HG02840 (cell line): Measurements from ENCODE around the gene NUDT7.

ENCODE experiments used
- ATAC-seq: cut with Tn5 transposase; IDR thresholded peaks from one replicate; pipeline ENCODE4 v1.9.1; 2021; ENCODE audit warnings: mild to moderate bottlenecking, moderate library complexity, moderate number of reproducible peaks; ENCODE audit not compliant: unreplicated experiment, low FRiP score

NUDT7 gene

DNA sequence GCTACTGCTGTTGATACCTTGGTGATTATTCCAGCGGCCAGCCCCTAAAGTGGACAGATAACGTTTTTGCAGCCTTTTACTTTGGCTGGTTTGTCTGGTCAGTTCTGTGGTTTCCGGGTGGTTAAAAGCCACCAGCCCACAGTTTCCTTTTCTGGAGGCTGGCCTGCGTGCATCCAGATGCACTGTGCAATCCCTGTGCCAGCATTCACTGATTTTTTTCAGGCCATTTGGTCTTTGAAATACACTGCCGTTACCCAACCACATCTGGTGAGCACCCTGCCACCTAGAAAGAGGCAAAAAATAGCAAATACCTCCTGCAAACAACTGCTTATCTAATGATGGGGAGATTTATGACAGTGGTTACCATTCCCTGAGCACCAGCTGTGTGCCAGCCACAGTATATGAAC, 797 bp downstream of the NUDT7 start:
- no peak for ATAC-seq

DNA sequence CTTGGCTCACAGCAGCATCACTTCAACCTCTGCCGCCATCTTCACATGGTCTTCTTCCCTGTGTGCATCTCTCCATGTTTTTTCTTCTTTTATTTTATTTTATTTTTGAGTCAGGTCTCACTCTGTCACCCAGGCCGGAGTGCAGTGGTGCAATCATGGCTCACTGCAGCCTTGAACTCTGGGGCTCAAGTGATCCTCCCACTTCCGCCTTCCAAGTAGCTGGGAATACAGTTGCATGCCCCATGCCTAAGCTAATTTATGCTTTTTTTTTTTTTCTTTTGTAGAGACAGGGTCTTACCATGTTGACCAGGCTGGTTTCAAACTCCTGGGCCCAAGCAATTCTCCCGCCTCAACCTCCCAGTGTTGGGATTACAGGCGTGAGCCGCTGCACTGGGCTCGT, 1.9 kb downstream of the NUDT7 start:
- ATAC-seq: no peak

DNA sequence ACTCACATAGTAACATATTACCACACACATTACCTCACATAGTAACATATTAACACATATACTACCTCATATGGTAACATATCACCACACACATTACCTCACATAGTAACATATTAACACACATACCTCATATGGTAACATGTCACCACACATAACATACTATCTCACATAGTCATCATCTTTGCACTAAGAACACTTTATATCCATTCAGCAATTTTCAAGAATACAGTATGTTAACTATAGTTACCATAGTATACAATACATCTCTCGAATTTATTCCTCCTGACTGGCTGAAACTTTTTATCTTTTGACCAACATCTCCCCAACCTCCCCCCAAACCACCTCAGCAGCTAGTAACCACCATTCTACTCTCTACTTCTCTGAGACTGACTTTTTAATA, 7.6 kb downstream of the NUDT7 start:
- ATAC-seq: no peak

DNA sequence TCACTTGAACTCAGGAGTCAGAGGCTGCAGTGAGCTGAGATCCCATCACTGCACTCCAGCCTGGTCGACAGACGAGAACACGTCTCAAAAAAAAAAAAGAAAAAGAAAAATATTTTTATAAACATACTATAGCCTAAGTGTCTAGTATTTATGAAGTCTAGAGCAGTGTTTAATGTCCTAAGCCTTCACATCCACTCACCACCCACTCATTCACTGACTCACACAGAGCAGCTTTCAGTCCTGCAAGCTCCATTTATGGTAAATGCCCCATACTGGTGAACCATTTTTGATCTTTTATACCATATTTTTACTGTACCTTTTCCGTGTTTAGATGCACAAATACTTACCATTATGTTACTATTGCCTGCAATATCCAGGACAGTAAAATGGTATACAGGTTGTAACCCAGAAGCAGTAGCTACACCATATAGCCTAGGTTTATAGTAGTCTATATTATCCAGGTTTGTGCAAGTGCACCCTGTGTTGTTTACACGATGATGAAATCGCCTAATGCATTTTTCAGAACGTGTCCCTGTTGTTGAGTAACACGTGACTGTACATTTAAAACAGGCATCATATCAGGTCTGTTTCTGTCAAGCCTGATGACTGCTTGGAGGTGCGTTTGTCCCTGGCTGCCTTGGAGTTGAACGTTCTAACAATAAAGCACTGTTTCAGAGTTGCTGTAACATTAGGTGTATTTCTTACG, 10.1 kb downstream of the NUDT7 start:
- no peak for ATAC-seq

DNA sequence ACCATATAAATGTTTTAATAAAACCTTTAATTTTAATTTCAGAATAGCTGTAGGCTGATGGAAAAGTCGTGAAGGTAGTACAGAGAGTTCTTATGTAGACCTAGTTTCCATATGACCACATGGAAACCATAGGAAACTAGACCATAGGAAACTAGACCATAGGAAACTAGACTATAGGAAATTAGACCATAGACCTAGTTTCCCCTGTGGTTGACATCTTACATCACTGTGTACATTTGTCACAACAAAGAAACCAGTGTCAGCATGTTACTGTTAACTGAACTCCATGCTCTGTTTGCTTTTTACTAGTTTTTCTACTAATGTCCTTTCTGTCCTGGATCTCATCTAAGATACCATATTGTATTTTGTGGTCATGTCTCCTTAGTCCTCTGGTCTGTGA, 14.6 kb downstream of the NUDT7 start:
- peak; percentile 58 for ATAC-seq

DNA sequence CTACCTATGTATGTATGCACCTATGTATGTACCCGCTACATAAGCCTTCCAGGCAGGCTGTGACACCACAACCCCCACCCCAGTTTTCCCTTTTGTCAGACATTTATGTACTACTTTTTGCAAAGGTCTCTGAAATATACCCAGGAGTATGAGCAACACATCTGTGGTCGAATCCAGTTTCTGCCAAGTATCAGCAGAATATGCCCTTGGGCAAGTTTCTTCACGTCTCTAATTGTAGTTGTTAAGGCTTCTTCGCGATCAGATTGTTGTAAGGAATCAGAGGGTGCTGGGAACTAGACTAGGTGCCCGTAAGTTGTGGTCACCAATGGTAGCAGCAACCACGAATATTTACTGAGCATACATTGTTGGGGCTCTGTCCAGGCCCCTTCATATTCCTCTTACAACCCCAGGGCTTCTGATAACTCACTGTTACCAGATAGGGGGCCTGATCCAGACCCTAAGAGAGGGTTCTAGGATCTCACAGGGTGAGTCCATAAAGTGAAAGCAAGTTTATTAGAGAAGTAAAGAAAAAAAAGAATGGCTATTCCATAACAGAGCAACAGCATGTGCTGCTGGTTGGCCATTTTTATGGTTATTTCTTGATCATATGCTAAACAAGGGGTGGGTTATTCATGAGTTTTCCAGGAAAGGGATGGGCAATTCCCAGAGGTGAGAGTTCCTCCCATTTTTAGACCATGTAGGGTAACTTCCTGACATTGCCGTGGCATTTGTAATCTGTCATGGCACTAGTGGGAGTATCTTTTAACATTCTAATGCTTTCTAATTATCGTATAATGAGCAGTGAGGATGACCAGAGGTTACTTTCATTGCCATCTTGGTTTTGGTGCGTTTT, 16.6 kb downstream of the NUDT7 start:
- no peak for ATAC-seq

GRCh38 chr16:77739559-77739892, 17.2 kb downstream of the NUDT7 start:
- no peak for ATAC-seq

DNA sequence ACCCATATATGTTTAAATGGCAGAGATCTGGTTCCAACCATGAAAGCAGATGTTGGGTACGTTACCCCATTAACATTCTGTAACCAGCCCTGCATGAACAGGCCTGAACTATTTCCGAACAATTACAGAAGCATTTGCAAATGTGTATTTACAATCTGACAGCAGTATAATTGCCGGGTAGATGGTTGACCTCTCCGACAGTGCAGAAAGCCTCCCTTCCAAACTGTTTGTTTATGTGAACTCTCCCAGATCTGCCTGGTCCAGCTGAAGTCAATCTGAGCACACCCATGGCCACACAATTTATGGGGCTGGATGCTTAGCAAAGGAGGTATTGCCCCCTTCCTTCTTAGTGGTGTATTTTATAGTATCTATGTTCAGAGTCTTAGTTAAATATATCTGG, 21.8 kb downstream of the NUDT7 start:
- ATAC-seq: no peak

- ATAC-seq: no peak
Observed at GRCh38 chr16:77745972-77746371, 23.7 kb downstream of the NUDT7 start.

DNA sequence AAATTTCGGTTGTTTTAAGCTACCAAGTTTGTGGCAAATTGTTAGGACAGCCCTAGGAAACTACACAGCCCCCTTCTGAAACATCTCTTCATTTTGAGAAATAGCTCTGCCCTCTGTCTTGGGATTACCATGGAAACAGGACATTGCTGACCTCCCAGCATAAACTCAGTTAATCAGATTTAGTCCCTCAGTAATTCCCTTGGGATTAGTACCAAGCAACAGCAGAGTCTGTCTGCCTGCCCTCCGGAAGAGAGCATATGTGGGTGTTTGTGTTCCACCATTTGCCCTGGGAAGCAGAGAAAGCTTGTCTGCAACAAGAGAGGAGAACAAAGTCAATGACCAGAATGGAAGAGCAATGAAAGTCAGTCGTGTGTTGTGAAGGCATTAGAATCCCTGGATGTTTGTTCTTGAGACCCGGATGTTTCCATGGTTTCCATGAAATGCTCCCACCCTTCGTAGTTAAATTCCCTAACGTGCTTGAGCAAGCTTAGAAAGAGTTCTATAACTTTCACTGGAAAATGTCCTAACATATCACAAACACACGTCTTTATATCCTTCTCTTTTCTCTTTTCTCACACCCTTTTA, 26.2 kb downstream of the NUDT7 start:
- ATAC-seq: no peak

- ATAC-seq: no peak
Observed at GRCh38 chr16:77749415-77749814, 27.1 kb downstream of the NUDT7 start.

GRCh38 chr16:77758046-77758445, 35.7 kb downstream of the NUDT7 start:
- no peak for ATAC-seq

- no peak for ATAC-seq
Observed at GRCh38 chr16:77758508-77758907, 36.2 kb downstream of the NUDT7 start.

DNA sequence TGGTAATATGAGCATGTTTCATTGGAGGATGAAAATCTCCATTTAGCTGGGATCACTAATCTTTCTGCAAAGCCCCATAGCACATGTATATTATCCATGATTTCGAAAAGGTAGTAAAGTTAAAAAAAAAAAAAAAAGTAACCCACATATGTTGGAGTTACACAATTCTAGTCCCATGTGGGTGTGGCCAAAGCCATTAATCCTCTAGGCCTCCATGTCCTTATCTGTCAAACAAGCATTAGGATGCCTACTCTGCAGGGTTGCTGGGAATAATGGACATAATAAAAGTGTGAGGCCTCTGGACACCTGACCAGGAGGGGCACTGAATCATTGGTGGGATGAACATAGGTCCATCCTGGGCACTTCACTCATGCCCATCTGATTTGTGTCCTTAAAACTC, 36.9 kb downstream of the NUDT7 start:
- no peak for ATAC-seq

- no peak for ATAC-seq
Observed at GRCh38 chr16:77759821-77760220, 37.5 kb downstream of the NUDT7 start.

GRCh38 chr16:77760800-77761199, 38.5 kb downstream of the NUDT7 start:
- ATAC-seq: no peak

DNA sequence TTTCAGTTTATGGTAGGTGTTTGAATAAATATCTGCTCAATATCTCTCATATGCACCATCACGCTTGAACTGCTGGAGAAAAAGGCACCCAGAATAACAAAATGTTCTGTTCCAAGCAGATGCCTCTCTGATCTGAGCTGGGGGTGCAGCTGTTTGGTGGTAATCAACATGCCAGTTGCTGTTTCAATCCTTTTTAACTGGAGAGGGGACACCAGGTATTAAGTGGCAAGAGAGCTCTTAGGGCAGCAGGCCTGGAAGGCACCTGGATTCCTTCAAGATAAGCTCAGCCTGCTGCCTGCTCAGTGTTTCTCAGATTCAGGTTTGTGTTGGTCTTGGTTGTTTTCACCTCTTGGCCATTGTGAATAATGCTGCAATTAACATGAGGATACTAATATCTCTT, 38.9 kb downstream of the NUDT7 start:
- ATAC-seq: no peak

GRCh38 chr16:77762262-77762661, 39.9 kb downstream of the NUDT7 start:
- ATAC-seq: no peak

- ATAC-seq: no peak
Observed at GRCh38 chr16:77763994-77764393, 41.7 kb downstream of the NUDT7 start.

DNA sequence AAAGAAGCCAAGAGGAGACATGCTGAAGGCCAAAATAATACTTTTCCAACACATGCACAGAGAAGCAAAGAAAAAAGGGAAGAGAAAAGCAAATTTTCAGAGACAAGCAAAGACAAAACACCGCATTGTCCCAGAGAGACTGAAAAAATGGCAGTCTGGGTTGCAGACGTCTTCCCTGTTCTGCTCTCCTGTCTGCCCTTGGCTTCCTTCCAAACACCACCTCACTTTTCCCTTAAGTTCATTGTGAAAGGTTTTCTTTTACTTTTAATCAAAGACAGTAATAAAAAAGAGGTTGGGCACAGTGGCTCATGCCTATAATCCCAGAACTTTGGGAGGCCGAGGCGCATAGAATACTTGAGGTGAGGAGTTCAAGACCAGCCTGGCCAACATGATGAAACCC, 44.9 kb downstream of the NUDT7 start:
- ATAC-seq: no peak

GRCh38 chr16:77767826-77768225, 45.5 kb downstream of the NUDT7 start:
- ATAC-seq: no peak
